ENCODE measurements around the gene P3R3URF. TPM values are rescaled to one million over a fixed set of nuclear protein-coding genes. Genes with fewer than 3 reads are reported as not detected.

Gene P3R3URF
- total RNA-seq, 1 experiment from 2014 or later, result not detected

- Histone ChIP-seq H3K27ac (no peak overlapping the region), H2AFZ (no peak overlapping the region), H3K9me3 (ENCODE audit: insufficient read depth, low read depth) (no peaks in the 10 kb centered on the region), H3K4me3 (no peak overlapping the region), H3K36me3 (ENCODE audit: low read depth) (peaks cover 18% of the 10 kb centered on the region), H3F3A (ENCODE audit: insufficient read depth, low read depth) (peaks cover 82% of the 10 kb centered on the region), H3K27me3 (ENCODE audit: insufficient read depth, low read depth) (no peaks in the 10 kb centered on the region), H3K4me1 (replicated peaks; ENCODE audit: insufficient read depth) (peaks cover 15% of the 10 kb centered on the region), H3K9me2 (ENCODE audit: insufficient read depth) (no peaks in the 10 kb centered on the region), H4K20me1 (ENCODE audit: insufficient read depth) (peaks cover 7% of the 10 kb centered on the region; the same call in 1 of the 2 replicates), H3K79me2 (ENCODE audit: low read depth) (peaks cover 10% of the 10 kb centered on the region), H3K4me2 (no peak overlapping the region)
- ChIA-PET CTCF (no interaction called here), POLR2A (ENCODE audit: unreplicated experiment) (no interaction called here)
- no TSS peak for BruUV-seq (replicated peaks)
- TF ChIP-seq CTCF (conservative IDR thresholded peaks at IDR 0.05) (no peak), EZH2 (IDR thresholded peaks at IDR 0.05; ENCODE audit: low read depth) (no peak)
- DNase-seq, result no peak
- intact Hi-C loops (cut with micrococcal nuclease; ENCODE audit: unreplicated experiment), result no loop called here
These were observed 17.0 kb upstream of the P3R3URF start for GRCh38 chr1:46193285-46193684.

- no peak for DNase-seq
- Histone ChIP-seq H3K4me1 (replicated peaks; ENCODE audit: insufficient read depth) (peaks cover 20% of the 10 kb centered on the region), H3K27ac (no peak overlapping the region), H4K20me1 (ENCODE audit: insufficient read depth) (peaks cover 7% of the 10 kb centered on the region; the same call in 1 of the 2 replicates), H3K4me2 (no peak overlapping the region), H3K4me3 (no peak overlapping the region), H3K9me3 (ENCODE audit: insufficient read depth, low read depth) (no peaks in the 10 kb centered on the region), H3K79me2 (ENCODE audit: low read depth) (peaks cover 3% of the 10 kb centered on the region; the same call in 1 of the 2 replicates), H3K36me3 (ENCODE audit: low read depth) (peaks cover 29% of the 10 kb centered on the region), H2AFZ (no peak overlapping the region), H3F3A (ENCODE audit: insufficient read depth, low read depth) (peaks cover 84% of the 10 kb centered on the region), H3K27me3 (ENCODE audit: insufficient read depth, low read depth) (no peaks in the 10 kb centered on the region), H3K9me2 (ENCODE audit: insufficient read depth) (no peaks in the 10 kb centered on the region)
- no peak for TF ChIP-seq CTCF (conservative IDR thresholded peaks at IDR 0.05)
- no peak for TF ChIP-seq EZH2 (IDR thresholded peaks at IDR 0.05; ENCODE audit: low read depth)
- no TSS peak for BruUV-seq (replicated peaks)
- POLR2A ChIA-PET (ENCODE audit: unreplicated experiment), result interaction anchor here (0.5 to 0.9 kb wide), 2 partner anchors 9 to 27 kb away, joined by 4 to 6 read pairs; no protein-coding TSS in a partner anchor
- CTCF ChIA-PET, result interaction anchor here (1.5 kb wide), 1 partner anchor 31 kb away, joined by 7 read pairs; no protein-coding TSS in a partner anchor
- intact Hi-C loops (cut with micrococcal nuclease; ENCODE audit: unreplicated experiment), result no loop called here
These were observed 15.9 kb upstream of the P3R3URF start for GRCh38 chr1:46192171-46192570.

GRCh38 chr1:46191033-46191701 lies 14.9 kb upstream of the P3R3URF start:
- Histone ChIP-seq H3K36me3 (ENCODE audit: low read depth) (peaks cover 31% of the 10 kb centered on the region), H3F3A (ENCODE audit: insufficient read depth, low read depth) (peaks cover 80% of the 10 kb centered on the region), H3K9me2 (ENCODE audit: insufficient read depth) (no peaks in the 10 kb centered on the region), H3K27me3 (ENCODE audit: insufficient read depth, low read depth) (no peaks in the 10 kb centered on the region), H2AFZ (no peak overlapping the region), H3K27ac (no peak overlapping the region), H3K4me2 (no peak overlapping the region), H3K9me3 (ENCODE audit: insufficient read depth, low read depth) (no peaks in the 10 kb centered on the region), H4K20me1 (ENCODE audit: insufficient read depth) (peaks cover 7% of the 10 kb centered on the region; the same call in 1 of the 2 replicates), H3K4me1 (replicated peaks; ENCODE audit: insufficient read depth) (peaks cover 24% of the 10 kb centered on the region), H3K4me3 (no peak overlapping the region), H3K79me2 (ENCODE audit: low read depth) (peaks cover 8% of the 10 kb centered on the region)
- CTCF ChIA-PET, result interaction anchor here (0.7 to 1.5 kb wide), 3 partner anchors 10 to 32 kb away, joined by 3 to 7 read pairs (median 3); no protein-coding TSS in a partner anchor
- BruUV-seq (replicated peaks), result no TSS peak
- DNase-seq, result no peak
- intact Hi-C loops (cut with micrococcal nuclease; ENCODE audit: unreplicated experiment), result no loop called here
- no peak for TF ChIP-seq EZH2 (IDR thresholded peaks at IDR 0.05; ENCODE audit: low read depth)
- no peak for TF ChIP-seq CTCF (conservative IDR thresholded peaks at IDR 0.05)
- POLR2A ChIA-PET (ENCODE audit: unreplicated experiment), result no interaction called here
